Neural progenitor cell (in vitro differentiated cells): ENCODE results near the gene TNNI3K. TPM values are rescaled to one million over a fixed set of nuclear protein-coding genes. Genes with fewer than 3 reads are reported as not detected.

ENCODE experiments used
- DNase-seq: peaks from one replicate; pipeline ENCODE4 v3.0.0-alpha.2; 2016; ENCODE audit warnings: low spot score
- H2AFZ ChIP-seq: fragments of 200-600 bp; sonication (generic); replicated peaks from 2 replicates; pipeline ENCODE4 v1.6.1; 2016; ENCODE audit warnings: antibody characterized with exemption
- H3F3A ChIP-seq: fragments of 200-600 bp; sonication (generic); 2 replicates; pipeline ENCODE4 v1.6.1; 2016; ENCODE audit warnings: antibody characterized with exemption, low read depth
- H3K27ac ChIP-seq: fragments of 200-600 bp; sonication (generic); 2 replicates; pipeline ENCODE4 v1.5.1; 2016; ENCODE audit warnings: mild to moderate bottlenecking
- H3K27me3 ChIP-seq: fragments of 200-600 bp; sonication (generic); 2 replicates; pipeline ENCODE4 v1.6.1; 2016; ENCODE audit warnings: mild to moderate bottlenecking, moderate library complexity
- H3K36me3 ChIP-seq: fragments of 200-600 bp; sonication (generic); 2 replicates; pipeline ENCODE4 v1.5.1; 2016
- H3K4me1 ChIP-seq: fragments of 200-600 bp; sonication (generic); 2 replicates; pipeline ENCODE4 v1.6.1; 2016; ENCODE audit warnings: mixed run types
- H3K4me2 ChIP-seq: fragments of 200-600 bp; sonication (generic); 2 replicates; pipeline ENCODE4 v1.6.1; 2016
- H3K4me3 ChIP-seq: fragments of 200-600 bp; sonication (generic); 2 replicates; pipeline ENCODE4 v1.5.1; 2016
- H3K79me2 ChIP-seq: fragments of 200-600 bp; sonication (generic); 2 replicates; pipeline ENCODE4 v1.6.1; 2016; ENCODE audit warnings: low read depth
- H3K9ac ChIP-seq: fragments of 200-600 bp; sonication (generic); 2 replicates; pipeline ENCODE4 v1.6.1; 2016
- H3K9me3 ChIP-seq: fragments of 200-600 bp; sonication (generic); 2 replicates; pipeline ENCODE4 v1.5.1; 2016; ENCODE audit warnings: low read depth
- H4K20me1 ChIP-seq: fragments of 200-600 bp; sonication (generic); 2 replicates; pipeline ENCODE4 v1.6.1; 2016; ENCODE audit warnings: low read depth
- H3K27ac Mint-ChIP-seq: 3 replicates; pipeline ENCODE4 v1.8.0; 2021; ENCODE audit warnings: mixed read lengths
- H3K27me3 Mint-ChIP-seq: 2 replicates; pipeline ENCODE4 v1.8.0; 2022; ENCODE audit warnings: low read depth, mild to moderate bottlenecking, inconsistent platforms, moderate library complexity, mixed read lengths; ENCODE audit not compliant: insufficient read depth
- H3K36me3 Mint-ChIP-seq: 3 replicates; pipeline ENCODE4 v1.8.0; 2021; ENCODE audit warnings: mixed read lengths
- H3K4me1 Mint-ChIP-seq: 3 replicates; pipeline ENCODE4 v1.8.0; 2021; ENCODE audit warnings: mixed read lengths
- H3K4me3 Mint-ChIP-seq: 3 replicates; pipeline ENCODE4 v1.8.0; 2021; ENCODE audit warnings: mild to moderate bottlenecking, moderate library complexity, mixed read lengths
- H3K9me3 Mint-ChIP-seq: 3 replicates; pipeline ENCODE4 v1.8.0; 2020; ENCODE audit warnings: mixed read lengths
- CTCF ChIP-seq: fragments of 200-600 bp; sonication (generic); IDR thresholded peaks from 2 replicates; pipeline ENCODE4 v1.5.1; 2017; ENCODE audit warnings: antibody characterized with exemption, mild to moderate bottlenecking
- EZH2 ChIP-seq: fragments of 200-600 bp; sonication (generic); IDR thresholded peaks from 2 replicates; pipeline ENCODE4 v1.6.1; 2017; ENCODE audit warnings: antibody characterized with exemption, mild to moderate bottlenecking, moderate library complexity
- EZH2phosphoT487 ChIP-seq: fragments of 200-600 bp; sonication (generic); IDR thresholded peaks from 2 replicates; pipeline ENCODE4 v1.6.1; 2017; ENCODE audit warnings: antibody characterized with exemption
- total RNA-seq: library from RNA; depleted of rRNA; stranded (reverse); fragments of >200 nt; gene quantifications from 2 replicates; pipeline ENCODE4 v1.2.3, GENCODE V29; 2015; ENCODE audit warnings: low replicate concordance

Gene TNNI3K
- total RNA-seq, 1 donor from 2014 or later = 1.9 TPM

- Histone ChIP-seq H3K9ac (no peak overlapping the region), H3K4me1 (peaks cover 6% of the 10 kb centered on the region), H3F3A (no peaks in the 10 kb centered on the region), H3K9me3 (no peaks in the 10 kb centered on the region), H3K4me3 (no peak overlapping the region), H4K20me1 (no peaks in the 10 kb centered on the region), H3K36me3 (no peaks in the 10 kb centered on the region), H3K27me3 (no peaks in the 10 kb centered on the region), H3K4me2 (no peak overlapping the region), H2AFZ (no peak overlapping the region), H3K27ac (no peak overlapping the region), H3K79me2 (no peaks in the 10 kb centered on the region)
- H3K27ac Mint-ChIP-seq = no peak overlapping the region
- no peak overlapping the region for H3K4me3 Mint-ChIP-seq
- no peak for TF ChIP-seq EZH2phosphoT487
- no peak for TF ChIP-seq EZH2
- no peak for TF ChIP-seq CTCF
- H3K9me3 Mint-ChIP-seq = peaks cover 19% of the 10 kb centered on the region
- peaks cover 14% of the 10 kb centered on the region for H3K4me1 Mint-ChIP-seq
- no peak for DNase-seq
- H3K27me3 Mint-ChIP-seq = no peaks in the 10 kb centered on the region
- H3K36me3 Mint-ChIP-seq = peaks cover 13% of the 10 kb centered on the region
These were observed 228.8 kb downstream of the TNNI3K start for GRCh38 chr1:74464037-74464436.

GRCh38 chr1:74465193-74465681 lies 230.1 kb downstream of the TNNI3K start:
- no peaks in the 10 kb centered on the region for H3K36me3 ChIP-seq
- H3K4me1 ChIP-seq = peaks cover 6% of the 10 kb centered on the region
- no peak for TF ChIP-seq EZH2
- TF ChIP-seq EZH2phosphoT487 = no peak
- TF ChIP-seq CTCF = no peak
- Mint-ChIP-seq H3K27me3 (no peaks in the 10 kb centered on the region), H3K36me3 (peaks cover 13% of the 10 kb centered on the region), H3K9me3 (peaks cover 19% of the 10 kb centered on the region), H3K4me1 (peaks cover 16% of the 10 kb centered on the region), H3K4me3 (no peak overlapping the region), H3K27ac (no peak overlapping the region)
- no peaks in the 10 kb centered on the region for H3K27me3 ChIP-seq
- no peak overlapping the region for H3K27ac ChIP-seq
- no peak for DNase-seq
- no peaks in the 10 kb centered on the region for H3K9me3 ChIP-seq
- no peak overlapping the region for H2AFZ ChIP-seq
- H3K79me2 ChIP-seq = no peaks in the 10 kb centered on the region
- H3F3A ChIP-seq = no peaks in the 10 kb centered on the region
- no peaks in the 10 kb centered on the region for H4K20me1 ChIP-seq
- no peak overlapping the region for H3K4me2 ChIP-seq
- H3K9ac ChIP-seq = no peak overlapping the region
- no peak overlapping the region for H3K4me3 ChIP-seq

- Histone ChIP-seq H3K27ac (no peak overlapping the region), H3K4me2 (no peak overlapping the region), H3K36me3 (no peaks in the 10 kb centered on the region), H3K4me3 (no peak overlapping the region), H3K27me3 (no peaks in the 10 kb centered on the region), H3K9ac (no peak overlapping the region), H3K4me1 (peaks cover 6% of the 10 kb centered on the region), H3K9me3 (no peaks in the 10 kb centered on the region), H3F3A (no peaks in the 10 kb centered on the region), H2AFZ (no peak overlapping the region), H4K20me1 (no peaks in the 10 kb centered on the region), H3K79me2 (no peaks in the 10 kb centered on the region)
- Mint-ChIP-seq H3K27me3 (peaks cover 2% of the 10 kb centered on the region), H3K4me3 (no peak overlapping the region), H3K9me3 (peaks cover 19% of the 10 kb centered on the region), H3K27ac (peak overlapping the region; percentile 85), H3K36me3 (peaks cover 13% of the 10 kb centered on the region), H3K4me1 (peaks cover 33% of the 10 kb centered on the region)
- TF ChIP-seq CTCF = no peak
- no peak for TF ChIP-seq EZH2phosphoT487
- no peak for TF ChIP-seq EZH2
- no peak for DNase-seq
These were observed 232.7 kb downstream of the TNNI3K start for GRCh38 chr1:74467786-74468377.
